H1 (cell line): Measurements from ENCODE around the gene ITGA8. TPM values are rescaled to one million over a fixed set of nuclear protein-coding genes. Genes with fewer than 3 reads are reported as not detected.

Experiments used
- CEBPB ChIP-seq: IDR thresholded peaks from 2 replicates; pipeline ENCODE4 v1.6.1; 2012; ENCODE audit warnings: low read depth, low read length
- CHD7 ChIP-seq: fragments of 300-600 bp; sonication (generic); IDR thresholded peaks from 2 replicates; pipeline ENCODE4 v1.7.1; 2012; ENCODE audit warnings: low read length, moderate library complexity, mild to moderate bottlenecking, inconsistent platforms; ENCODE audit not compliant: insufficient replicate concordance
- CREB1 ChIP-seq: IDR thresholded peaks from 2 replicates; pipeline ENCODE4 v1.6.1; 2012; ENCODE audit warnings: inconsistent platforms
- EZH2 ChIP-seq: fragments of 200-600 bp; sonication (generic); IDR thresholded peaks from 2 replicates; pipeline ENCODE4 v1.7.1; 2012; ENCODE audit warnings: low read depth, mild to moderate bottlenecking, moderate library complexity, low read length, inconsistent platforms; ENCODE audit not compliant: severe bottlenecking
- KDM4A ChIP-seq: IDR thresholded peaks from one replicate; pipeline ENCODE4 v1.7.1; 2012; ENCODE audit warnings: low read depth, mild to moderate bottlenecking, moderate library complexity, low read length, inconsistent platforms; ENCODE audit not compliant: severe bottlenecking
- SAP30 ChIP-seq: fragments of 300-600 bp; sonication (generic); IDR thresholded peaks from 2 replicates; pipeline ENCODE4 v1.7.1; 2012; ENCODE audit warnings: low read length, moderate library complexity, mild to moderate bottlenecking, inconsistent platforms; ENCODE audit not compliant: insufficient read depth, insufficient replicate concordance
- YY1 ChIP-seq: IDR thresholded peaks from 2 replicates; pipeline ENCODE4 v1.6.1; 2011; ENCODE audit warnings: low read depth, mild to moderate bottlenecking, low read length
- polyA plus RNA-seq, 7 experiments: library from polyadenylated mRNA; depleted of rRNA in 3 of 7; stranded (reverse) in 5 of 7; unstranded in 2 of 7; fragments of >200 nt in 5 of 7; fragments of 200-250 nt in 2 of 7; gene quantifications; 1 replicate in 5 of 7; 2 replicates in 1 of 7; 4 replicates in 1 of 7; pipeline versions ENCODE4 v1.2.1 to v1.2.3, GENCODE V29; 2011 to 2013; ENCODE audit warnings: missing spikeins in 2 of 7, mixed read lengths in 2 of 7
- total RNA-seq: library from RNA; stranded (reverse); fragmentation: NEBNext Ultra II Directional; extraction: Animal tissue kit (Norgen Biotek cat#: 25700); gene quantifications from 2 replicates; pipeline ENCODE4 v1.2.1, GENCODE V29; 2021

Gene ITGA8
- total and polyA plus RNA-seq, 2 of the 8 experiments (the other 6 are each of a cell fraction or from before 2014, with no cell fraction given), result not detected

GRCh38 chr10:15541376-15541775 lies 178.3 kb downstream of the ITGA8 start (continued):
- TF ChIP-seq CHD7 (no peak), YY1 (no peak), EZH2 (no peak), CEBPB (no peak), SAP30 (no peak), KDM4A (no peak), CREB1 (no peak)
